B cell (primary cell): Measurements from ENCODE around the gene WTIP. TPM values are rescaled to one million over a fixed set of nuclear protein-coding genes. Genes with fewer than 3 reads are reported as not detected.

Experiments used
- ATAC-seq: fragments of 200-7000 bp; cut with Tn5 transposase; one replicate; pipeline ENCODE4 v1.10.0; 2021; ENCODE audit warnings: low read depth, mild to moderate bottlenecking, moderate number of reproducible peaks, moderate library complexity
- CTCF ChIA-PET: fragments of 350-600 bp; sonication (Branson Sonifier 250); formaldehyde crosslinking; loops from one replicate; lab custom pipeline; 2021; ENCODE audit warnings: antibody characterized with exemption, inconsistent platforms; lab: Charles Lee
- POLR2A ChIA-PET: fragments of 350-600 bp; sonication (Branson Sonifier 250); formaldehyde crosslinking; loops from one replicate; lab custom pipeline; 2021; ENCODE audit warnings: antibody characterized with exemption; lab: Charles Lee
- DNase-seq: peaks from one replicate; pipeline ENCODE4 v3.0.0; 2013
- H2AFZ ChIP-seq: 2 replicates; pipeline ENCODE4 v1.6.1; 2012; ENCODE audit warnings: mild to moderate bottlenecking, low read depth, low read length; ENCODE audit not compliant: insufficient read depth, poor library complexity, severe bottlenecking
- H3K27ac ChIP-seq, 2 donors: 1 replicate in 1 of 2; 2 replicates in 1 of 2; pipeline ENCODE4 v1.5.1; 2012 to 2013; ENCODE audit warnings: low read length in 2 of 2, mild to moderate bottlenecking in 2 of 2, moderate library complexity in 1 of 2
- H3K27me3 ChIP-seq, 4 experiments: fragments of 200-600 bp in 1 of 4; sonication (generic) in 1 of 4; replicated peaks in 1 of 4; 1 replicate in 2 of 4; 2 replicates in 2 of 4; pipeline versions ENCODE4 v1.6.1 to v1.7.0; 2013 to 2016; ENCODE audit warnings: low read length in 3 of 4, mild to moderate bottlenecking in 2 of 4, mixed read lengths in 1 of 4, moderate library complexity in 1 of 4; ENCODE audit not compliant: insufficient read depth in 4 of 4, control insufficient read depth in 3 of 4; ENCODE audit errors: control extremely low read depth in 1 of 4
- H3K36me3 ChIP-seq, 2 experiments: replicated peaks in 1 of 2; 1 replicate in 1 of 2; 2 replicates in 1 of 2; pipeline versions ENCODE4 v1.6.1 to v1.7.1; 2013; ENCODE audit warnings: low read length in 1 of 2; ENCODE audit not compliant: insufficient read depth in 2 of 2, control insufficient read depth in 1 of 2; ENCODE audit errors: control extremely low read depth in 1 of 2, extremely low read depth in 1 of 2
- H3K4me1 ChIP-seq, 2 donors: fragments of 200-600 bp in 1 of 2; sonication (generic) in 1 of 2; 1 replicate in 1 of 2; 2 replicates in 1 of 2; pipeline versions ENCODE4 v1.5.1 to v1.6.1; 2013 to 2017; ENCODE audit warnings: low read length in 2 of 2; ENCODE audit not compliant: control insufficient read depth in 2 of 2, insufficient read depth in 2 of 2
- H3K4me2 ChIP-seq: replicated peaks from 2 replicates; pipeline ENCODE3; 2012; ENCODE audit warnings: mild to moderate bottlenecking, low read depth, low read length; ENCODE audit not compliant: poor library complexity, severe bottlenecking
- H3K4me3 ChIP-seq, 5 experiments: fragments of 200-600 bp in 1 of 5; sonication (generic) in 1 of 5; 1 replicate in 3 of 5; 2 replicates in 2 of 5; pipeline versions ENCODE4 v1.5.1 to v1.7.0; 2011 to 2016; ENCODE audit warnings: low read length in 4 of 5, mild to moderate bottlenecking in 4 of 5, low read depth in 2 of 5, control low read depth in 1 of 5, moderate library complexity in 1 of 5; ENCODE audit not compliant: insufficient read depth in 1 of 5; ENCODE audit errors: control extremely low read depth in 1 of 5, extremely low read depth in 1 of 5
- H3K79me2 ChIP-seq: fragments of 200-600 bp; sonication (generic); one replicate; pipeline ENCODE4 v1.6.0; 2016; ENCODE audit warnings: low read length; ENCODE audit not compliant: control insufficient read depth, insufficient read depth
- H3K9ac ChIP-seq: fragments of 200-600 bp; sonication (generic); 2 replicates; pipeline ENCODE4 v1.6.1; 2017; ENCODE audit warnings: mild to moderate bottlenecking, low read length, moderate library complexity
- H3K9me3 ChIP-seq, 3 donors: one replicate each; pipeline versions ENCODE4 v1.6.1 to v1.7.1; 2013; ENCODE audit warnings: low read length in 2 of 3; ENCODE audit not compliant: control insufficient read depth in 2 of 3, insufficient read depth in 1 of 3; ENCODE audit errors: control extremely low read depth in 1 of 3
- H4K20me1 ChIP-seq: 2 replicates; pipeline ENCODE4 v1.6.0; 2012; ENCODE audit warnings: mild to moderate bottlenecking, low read length; ENCODE audit not compliant: insufficient read depth, control insufficient read depth, poor library complexity, severe bottlenecking
- H3K27ac Mint-ChIP-seq: one replicate; pipeline ENCODE4 v1.8.0; 2021; ENCODE audit warnings: mixed read lengths
- H3K27me3 Mint-ChIP-seq: one replicate; pipeline ENCODE4 v1.8.0; 2021; ENCODE audit warnings: mixed read lengths
- H3K4me1 Mint-ChIP-seq: one replicate; pipeline ENCODE4 v1.8.0; 2021; ENCODE audit warnings: mixed read lengths
- H3K4me3 Mint-ChIP-seq: one replicate; pipeline ENCODE4 v1.8.0; 2021; ENCODE audit warnings: mixed read lengths
- H3K9me3 Mint-ChIP-seq: one replicate; pipeline ENCODE4 v1.8.0; 2022; ENCODE audit warnings: mixed read lengths; ENCODE audit not compliant: insufficient read depth
- EZH2 ChIP-seq: IDR thresholded peaks from 2 replicates; pipeline ENCODE4 v1.6.1; 2012; ENCODE audit warnings: borderline replicate concordance, low read depth, mild to moderate bottlenecking, moderate library complexity, low read length; ENCODE audit not compliant: insufficient read depth, poor library complexity, severe bottlenecking
- WGBS: methylation state at CpG from one replicate; pipeline ENCODE4 v1.1.5; 2013; ENCODE audit warnings: missing lambda C conversion rate; ENCODE audit not compliant: insufficient coverage; 5-methylcytosine and 5-hydroxymethylcytosine counted together
- intact Hi-C: fragments of 100-400 bp; cut with micrococcal nuclease; formaldehyde crosslinking; loops from one replicate; pipeline ENCODE4 v1.10.0; 2022
- polyA plus RNA-seq: library from polyadenylated mRNA; depleted of rRNA; stranded (reverse); fragments of >200 nt; gene quantifications from 2 replicates; pipeline ENCODE4 v1.2.3, GENCODE V29; 2012
- total RNA-seq, 2 donors: library from RNA; stranded (reverse); fragments of 120-200 nt in 1 of 2; gene quantifications; 1 replicate in 1 of 2; 2 replicates in 1 of 2; pipeline versions ENCODE4 v1.2.3 to v1.2.4, GENCODE V29; 2013 to 2022
- TF ChIP-seq, protein P1 (sequence below): fragments of 200-600 bp; IDR thresholded peaks from one replicate; pipeline ENCODE4 v1.8.0; 2022; ENCODE audit warnings: antibody characterized with exemption, mild to moderate bottlenecking

Gene WTIP
- total and polyA plus RNA-seq, 2 donors (not counting 1 experiment from before 2014, with no cell fraction given), result 0.18 to 0.30 TPM

DNA sequence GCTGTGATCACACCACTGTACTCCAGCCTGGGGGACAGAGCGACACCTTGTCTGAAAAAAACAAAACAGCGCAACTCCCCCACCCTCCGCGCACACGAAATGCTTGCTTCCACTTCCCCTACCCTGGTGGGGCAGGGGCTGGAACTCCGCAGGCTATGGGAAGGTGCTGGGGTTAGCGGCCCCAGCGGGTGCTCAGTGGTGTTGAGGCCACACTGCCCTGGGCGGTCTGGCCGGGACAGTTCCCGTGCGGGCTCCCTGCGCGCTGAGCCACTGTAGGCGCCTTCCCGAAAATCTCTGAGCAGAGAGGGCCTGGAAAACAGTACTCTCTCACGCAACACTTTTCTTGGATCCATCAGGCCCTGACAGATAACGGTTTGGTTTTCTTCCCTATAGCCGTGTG, 1.1 kb upstream of the WTIP start:
- H3K4me1 Mint-ChIP-seq, result peaks cover 6% of the 10 kb centered on the region
- Histone ChIP-seq H2AFZ (no peak overlapping the region), H3K79me2 (no peaks in the 10 kb centered on the region), H3K4me2 (no peak overlapping the region), H3K4me3 (no peak overlapping the region), H3K36me3 (no peaks in the 10 kb centered on the region), H3K27me3 (peaks cover 0 to 31% (median 8%) of the 10 kb centered on the region in 4 experiments), H3K4me1 (peaks cover 0 to 3% of the 10 kb centered on the region in 2 donors), H3K9me3 (peaks cover 0 to 4% (median 0%) of the 10 kb centered on the region in 3 donors), H3K27ac (no peak overlapping the region), H3K9ac (no peak overlapping the region), H4K20me1 (no peaks in the 10 kb centered on the region)
- DNase-seq (no peak), ATAC-seq (no peak)
- ChIA-PET POLR2A (no interaction called here), CTCF (no interaction called here)
- H3K27me3 Mint-ChIP-seq, result peaks cover 35% of the 10 kb centered on the region
- no peaks in the 10 kb centered on the region for H3K9me3 Mint-ChIP-seq
- TF ChIP-seq EZH2, result no peak
- TF ChIP-seq, protein P1, sequence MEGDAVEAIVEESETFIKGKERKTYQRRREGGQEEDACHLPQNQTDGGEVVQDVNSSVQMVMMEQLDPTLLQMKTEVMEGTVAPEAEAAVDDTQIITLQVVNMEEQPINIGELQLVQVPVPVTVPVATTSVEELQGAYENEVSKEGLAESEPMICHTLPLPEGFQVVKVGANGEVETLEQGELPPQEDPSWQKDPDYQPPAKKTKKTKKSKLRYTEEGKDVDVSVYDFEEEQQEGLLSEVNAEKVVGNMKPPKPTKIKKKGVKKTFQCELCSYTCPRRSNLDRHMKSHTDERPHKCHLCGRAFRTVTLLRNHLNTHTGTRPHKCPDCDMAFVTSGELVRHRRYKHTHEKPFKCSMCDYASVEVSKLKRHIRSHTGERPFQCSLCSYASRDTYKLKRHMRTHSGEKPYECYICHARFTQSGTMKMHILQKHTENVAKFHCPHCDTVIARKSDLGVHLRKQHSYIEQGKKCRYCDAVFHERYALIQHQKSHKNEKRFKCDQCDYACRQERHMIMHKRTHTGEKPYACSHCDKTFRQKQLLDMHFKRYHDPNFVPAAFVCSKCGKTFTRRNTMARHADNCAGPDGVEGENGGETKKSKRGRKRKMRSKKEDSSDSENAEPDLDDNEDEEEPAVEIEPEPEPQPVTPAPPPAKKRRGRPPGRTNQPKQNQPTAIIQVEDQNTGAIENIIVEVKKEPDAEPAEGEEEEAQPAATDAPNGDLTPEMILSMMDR, result no peak
- peak overlapping the region; percentile 1 for H3K4me3 Mint-ChIP-seq
- no peak overlapping the region for H3K27ac Mint-ChIP-seq
- intact Hi-C loops, result no loop called here
- 69% methylated on average over 12 of the region's 19 CpGs for WGBS

DNA sequence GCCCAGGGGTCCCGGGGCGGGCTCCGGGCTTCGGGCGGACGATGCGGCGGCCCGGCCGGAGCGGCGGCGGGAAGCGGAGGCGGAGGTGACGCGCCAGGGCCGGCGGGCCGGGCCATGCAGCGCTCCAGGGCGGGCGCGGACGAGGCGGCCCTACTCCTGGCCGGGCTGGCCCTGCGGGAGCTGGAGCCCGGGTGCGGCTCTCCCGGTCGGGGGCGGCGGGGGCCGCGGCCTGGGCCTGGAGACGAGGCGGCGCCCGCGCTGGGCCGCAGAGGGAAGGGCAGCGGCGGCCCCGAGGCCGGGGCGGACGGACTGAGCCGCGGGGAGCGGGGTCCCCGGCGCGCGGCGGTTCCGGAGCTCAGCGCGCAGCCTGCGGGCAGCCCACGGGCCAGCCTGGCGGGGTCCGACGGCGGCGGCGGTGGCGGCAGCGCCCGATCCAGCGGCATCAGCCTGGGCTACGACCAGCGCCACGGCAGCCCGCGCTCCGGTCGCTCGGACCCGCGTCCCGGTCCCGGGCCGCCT, 362 bp downstream of the WTIP start:
- Histone ChIP-seq H3K4me2 (peak overlapping the region; percentile 51), H3K27me3 (peaks cover 0 to 31% (median 8%) of the 10 kb centered on the region in 4 experiments), H3K9me3 (peaks cover 0 to 4% (median 0%) of the 10 kb centered on the region in 3 donors), H3K27ac (no peak overlapping the region), H3K4me1 (peaks cover 0 to 3% of the 10 kb centered on the region in 2 donors), H3K9ac (no peak overlapping the region), H3K36me3 (no peaks in the 10 kb centered on the region), H4K20me1 (no peaks in the 10 kb centered on the region), H3K4me3 (no peak overlapping the region), H2AFZ (no peak overlapping the region), H3K79me2 (no peaks in the 10 kb centered on the region)
- ATAC-seq, result no peak
- DNase-seq, result no peak
- ChIA-PET CTCF (no interaction called here), POLR2A (no interaction called here)
- intact Hi-C loops, result no loop called here
- WGBS, result 4% methylated on average over 84 of the region's 84 CpGs
- no peak for TF ChIP-seq EZH2
- TF ChIP-seq, protein P1, result no peak
- H3K4me3 Mint-ChIP-seq, result no peak overlapping the region
- H3K4me1 Mint-ChIP-seq, result peaks cover 6% of the 10 kb centered on the region
- peaks cover 44% of the 10 kb centered on the region for H3K27me3 Mint-ChIP-seq
- no peak overlapping the region for H3K27ac Mint-ChIP-seq
- no peaks in the 10 kb centered on the region for H3K9me3 Mint-ChIP-seq
